Parathyroid adenoma (tissue), 2 donors: ENCODE data around the gene FBXO24.

Experiments used
- H2AFZ ChIP-seq: fragments of 300-600 bp; sonication (generic); one replicate; pipeline ENCODE4 v1.7.0; 2017; ENCODE audit warnings: antibody characterized with exemption, mild to moderate bottlenecking
- H3K27ac ChIP-seq: fragments of 300-600 bp; sonication (generic); one replicate; pipeline ENCODE4 v1.7.0; 2017
- H3K27me3 ChIP-seq: fragments of 300-600 bp; sonication (generic); one replicate; pipeline ENCODE4 v1.7.0; 2017; ENCODE audit warnings: low read length; ENCODE audit not compliant: control insufficient read depth, insufficient read depth
- H3K36me3 ChIP-seq: fragments of 300-600 bp; sonication (generic); one replicate; pipeline ENCODE4 v1.7.0; 2017; ENCODE audit warnings: low read length; ENCODE audit not compliant: control insufficient read depth, insufficient read depth
- H3K4me1 ChIP-seq: fragments of 300-600 bp; sonication (generic); one replicate; pipeline ENCODE4 v1.7.0; 2017; ENCODE audit warnings: control low read depth
- H3K4me2 ChIP-seq: fragments of 300-600 bp; sonication (generic); one replicate; pipeline ENCODE4 v1.7.0; 2017; ENCODE audit warnings: low read length
- H3K4me3 ChIP-seq: fragments of 300-600 bp; sonication (generic); one replicate; pipeline ENCODE4 v1.7.0; 2017; ENCODE audit warnings: low read depth, low read length
- H3K79me2 ChIP-seq: fragments of 300-600 bp; sonication (generic); one replicate; pipeline ENCODE4 v1.7.0; 2017; ENCODE audit warnings: control low read depth
- H3K9ac ChIP-seq: fragments of 300-600 bp; sonication (generic); one replicate; pipeline ENCODE4 v1.7.0; 2017; ENCODE audit warnings: mild to moderate bottlenecking
- H3K9me3 ChIP-seq: fragments of 300-600 bp; sonication (generic); one replicate; pipeline ENCODE4 v1.7.0; 2017; ENCODE audit warnings: low read length; ENCODE audit not compliant: control insufficient read depth
- TF ChIP-seq, protein P1 (sequence below): fragments of 300-600 bp; sonication (generic); IDR thresholded peaks from one replicate; pipeline ENCODE4 v1.7.0; 2017; ENCODE audit warnings: antibody characterized with exemption, mild to moderate bottlenecking
- donor health status: primary hyperparathyroidism.

Gene FBXO24

DNA sequence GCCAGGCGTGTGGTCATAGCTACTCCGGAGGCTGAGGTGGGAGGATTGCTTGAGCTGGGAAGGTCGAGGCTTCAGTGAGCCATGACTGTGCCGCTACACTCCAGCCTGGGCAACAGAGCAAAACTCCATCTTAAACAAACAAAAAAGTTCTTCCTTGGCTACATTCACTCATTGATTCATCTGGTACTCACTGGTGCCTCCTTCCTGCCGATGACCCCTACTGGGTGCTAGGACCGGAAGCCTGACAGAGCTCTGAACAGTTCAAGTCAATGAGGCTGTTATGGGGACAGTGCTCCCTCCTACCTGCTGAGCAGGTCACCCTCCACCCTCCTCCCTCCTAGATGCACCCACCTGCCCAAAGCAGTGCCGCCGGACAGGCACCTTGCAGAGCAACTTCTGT lies 21.0 kb downstream of the FBXO24 start:
- Histone ChIP-seq H3K4me2 (no peak overlapping the region), H3K9ac (no peak overlapping the region), H3K4me3 (no peak overlapping the region), H2AFZ (no peak overlapping the region), H3K4me1 (no peaks in the 10 kb centered on the region), H3K9me3 (no peaks in the 10 kb centered on the region), H3K36me3 (no peaks in the 10 kb centered on the region), H3K79me2 (no peaks in the 10 kb centered on the region), H3K27me3 (no peaks in the 10 kb centered on the region), H3K27ac (no peak overlapping the region)
- TF ChIP-seq, protein P1, sequence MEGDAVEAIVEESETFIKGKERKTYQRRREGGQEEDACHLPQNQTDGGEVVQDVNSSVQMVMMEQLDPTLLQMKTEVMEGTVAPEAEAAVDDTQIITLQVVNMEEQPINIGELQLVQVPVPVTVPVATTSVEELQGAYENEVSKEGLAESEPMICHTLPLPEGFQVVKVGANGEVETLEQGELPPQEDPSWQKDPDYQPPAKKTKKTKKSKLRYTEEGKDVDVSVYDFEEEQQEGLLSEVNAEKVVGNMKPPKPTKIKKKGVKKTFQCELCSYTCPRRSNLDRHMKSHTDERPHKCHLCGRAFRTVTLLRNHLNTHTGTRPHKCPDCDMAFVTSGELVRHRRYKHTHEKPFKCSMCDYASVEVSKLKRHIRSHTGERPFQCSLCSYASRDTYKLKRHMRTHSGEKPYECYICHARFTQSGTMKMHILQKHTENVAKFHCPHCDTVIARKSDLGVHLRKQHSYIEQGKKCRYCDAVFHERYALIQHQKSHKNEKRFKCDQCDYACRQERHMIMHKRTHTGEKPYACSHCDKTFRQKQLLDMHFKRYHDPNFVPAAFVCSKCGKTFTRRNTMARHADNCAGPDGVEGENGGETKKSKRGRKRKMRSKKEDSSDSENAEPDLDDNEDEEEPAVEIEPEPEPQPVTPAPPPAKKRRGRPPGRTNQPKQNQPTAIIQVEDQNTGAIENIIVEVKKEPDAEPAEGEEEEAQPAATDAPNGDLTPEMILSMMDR: no peak

DNA sequence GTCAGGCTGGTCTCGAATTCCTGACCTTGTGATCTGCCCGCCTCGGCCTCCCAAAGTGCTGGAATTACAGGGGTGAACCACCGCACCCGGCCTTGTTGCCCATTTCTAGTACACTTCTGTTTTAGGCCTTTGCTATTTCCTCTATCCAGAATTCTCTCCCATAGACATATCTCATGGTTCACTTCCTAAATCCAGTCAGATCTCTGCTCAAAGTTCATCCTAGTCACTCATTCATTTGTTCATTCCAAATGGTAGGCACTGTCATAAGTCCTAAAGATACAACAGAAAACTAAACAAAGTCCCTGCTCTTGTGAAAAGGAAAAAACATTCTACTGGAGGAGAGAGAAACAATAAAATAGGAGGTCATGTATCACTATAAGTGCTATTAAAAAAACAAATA lies 23.8 kb downstream of the FBXO24 start:
- Histone ChIP-seq H3K9me3 (no peaks in the 10 kb centered on the region), H3K27ac (no peak overlapping the region)

DNA sequence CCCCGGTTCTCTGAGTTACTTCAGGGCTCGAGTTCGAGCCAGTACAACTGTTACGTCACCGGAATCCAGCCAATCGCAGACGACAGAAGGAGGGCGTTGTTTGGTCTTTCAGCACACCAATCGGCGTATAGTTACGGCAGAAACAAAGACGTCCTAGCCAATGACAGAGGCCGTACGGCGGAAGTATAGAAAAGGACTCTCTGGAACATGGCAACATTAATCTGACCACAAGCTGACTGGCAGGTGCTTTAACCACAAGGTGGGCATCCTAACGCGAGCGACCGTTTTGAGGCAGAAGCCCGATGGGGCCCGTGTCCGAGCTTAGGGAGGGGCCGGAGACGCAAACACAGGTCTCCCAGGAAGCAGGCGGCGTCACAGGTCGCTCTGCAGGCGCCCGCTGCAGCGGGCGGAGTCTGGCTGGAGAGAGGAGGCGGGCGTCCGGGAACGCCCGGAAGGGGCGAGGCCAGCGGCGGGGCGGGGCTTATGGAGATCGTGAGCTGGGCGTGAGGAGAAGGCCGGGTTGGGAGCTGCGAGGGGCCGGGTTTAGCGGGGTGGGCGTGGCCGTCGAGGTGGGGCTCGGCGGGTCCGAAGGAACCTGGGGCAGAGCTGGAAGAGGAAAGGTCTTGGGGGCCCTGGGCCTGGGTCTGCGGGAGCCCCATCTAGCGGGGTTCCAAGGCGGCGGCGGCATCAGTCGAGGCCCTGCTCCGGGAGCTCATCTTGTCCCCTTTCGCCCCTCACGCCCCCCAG lies 26.0 kb downstream of the FBXO24 start, which contains the start of gene MOSPD3:
Gene MOSPD3 (plus strand): TSS at position 558 of the 747 bp plus-strand sequence. CDS start 252 bp downstream, outside the sequence.
- TF ChIP-seq, protein P1: no peak
- Histone ChIP-seq H3K36me3 (no peaks in the 10 kb centered on the region), H3K4me1 (peaks cover 8% of the 10 kb centered on the region), H3K4me2 (peak within 1 kb of the TSS; percentile 100), H3K9ac (peak within 1 kb of the TSS; percentile 42), H2AFZ (peak within 1 kb of the TSS; percentile 81), H3K4me3 (peak within 1 kb of the TSS; percentile 100), H3K27me3 (no peaks in the 10 kb centered on the region), H3K9me3 (no peaks in the 10 kb centered on the region), H3K27ac (peak within 1 kb of the TSS; percentile 95), H3K79me2 (no peaks in the 10 kb centered on the region)

More for the DNA sequence above, 23.8 kb downstream of the FBXO24 start:
- Histone ChIP-seq H3K9ac (no peak overlapping the region), H3K4me2 (no peak overlapping the region), H3K4me1 (peaks cover 8% of the 10 kb centered on the region), H3K79me2 (no peaks in the 10 kb centered on the region), H2AFZ (no peak overlapping the region), H3K4me3 (no peak overlapping the region), H3K36me3 (no peaks in the 10 kb centered on the region), H3K27me3 (no peaks in the 10 kb centered on the region)
- TF ChIP-seq, protein P1: no peak

DNA sequence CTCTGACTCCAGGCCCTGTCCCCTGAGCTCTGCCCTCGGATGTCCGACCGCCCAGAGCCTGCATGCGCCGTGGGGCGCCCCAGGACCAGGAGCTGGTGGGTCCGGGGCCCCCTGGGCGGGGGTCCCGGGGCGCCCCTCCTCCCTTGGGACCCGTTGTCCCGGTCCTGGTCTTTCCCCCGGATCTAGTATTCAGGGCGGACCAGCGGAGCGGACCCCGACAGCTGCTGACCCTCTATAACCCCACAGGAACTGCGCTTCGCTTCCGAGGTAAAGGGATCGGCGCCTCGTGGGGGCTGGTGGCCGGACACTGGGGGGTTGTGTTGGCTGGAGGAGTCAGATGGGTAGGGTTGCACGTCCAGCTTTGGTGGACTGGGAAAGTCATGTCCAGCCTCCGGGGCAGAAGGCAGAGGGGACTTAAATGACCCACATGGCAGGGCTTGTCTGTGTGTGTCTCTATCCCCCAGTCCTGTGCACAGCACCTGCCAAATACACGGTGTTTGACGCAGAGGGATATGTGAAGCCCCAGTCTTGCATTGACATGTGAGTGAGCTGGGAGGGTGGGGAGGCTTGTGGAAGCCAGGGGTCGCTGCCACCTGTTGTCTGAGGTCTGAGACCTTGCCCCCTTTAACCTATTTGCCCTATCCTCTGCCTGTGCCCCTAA lies 26.7 kb downstream of the FBXO24 start:
- peak overlapping the region; percentile 100 for H3K4me2 ChIP-seq
- H3K4me1 ChIP-seq: peaks cover 8% of the 10 kb centered on the region
- TF ChIP-seq, protein P1: no peak
- H2AFZ ChIP-seq: peak overlapping the region; percentile 81
- H3K4me3 ChIP-seq: peak overlapping the region; percentile 100
- no peaks in the 10 kb centered on the region for H3K79me2 ChIP-seq
- H3K36me3 ChIP-seq: no peaks in the 10 kb centered on the region
- H3K9ac ChIP-seq: peak overlapping the region; percentile 42
- H3K27me3 ChIP-seq: no peaks in the 10 kb centered on the region
- peak overlapping the region; percentile 95 for H3K27ac ChIP-seq
- no peaks in the 10 kb centered on the region for H3K9me3 ChIP-seq
